OCI-LY3 (cell line): ENCODE measurements around the gene FUT2.

Experiments
- H2AFZ ChIP-seq: fragments of 200-600, 300-600 bp; shearing (Covaris generic); 2 replicates; pipeline ENCODE4 v1.6.0; 2014; ENCODE audit warnings: antibody characterized with exemption, low read depth, low read length
- H3K27ac ChIP-seq: fragments of 200-600, 300-600 bp; sonication (generic); 2 replicates; pipeline ENCODE4 v1.5.1; 2014; ENCODE audit warnings: mild to moderate bottlenecking, low read length, moderate library complexity, mixed read lengths
- H3K27me3 ChIP-seq: fragments of 200-600, 300-600 bp; sonication (generic); 2 replicates; pipeline ENCODE4 v1.6.1; 2014; ENCODE audit warnings: low read depth, low read length, mixed read lengths
- H3K36me3 ChIP-seq: fragments of 200-600, 300-600 bp; sonication (generic); replicated peaks from 2 replicates; pipeline ENCODE3; 2014; ENCODE audit warnings: low read depth, low read length, mixed read lengths
- H3K4me1 ChIP-seq: fragments of 300-600, 200-600 bp; sonication (generic); 2 replicates; pipeline ENCODE4 v1.6.1; 2014; ENCODE audit warnings: low read length, mixed read lengths
- H3K4me2 ChIP-seq: fragments of 200-600, 300-600 bp; sonication (generic); 2 replicates; pipeline ENCODE4 v1.6.1; 2014; ENCODE audit warnings: low read length, mixed read lengths
- H3K4me3 ChIP-seq: fragments of 300-600, 200-600 bp; sonication (generic); 2 replicates; pipeline ENCODE4 v1.5.1; 2014; ENCODE audit warnings: antibody characterized with exemption, mild to moderate bottlenecking, low read length, moderate library complexity
- H3K79me2 ChIP-seq: fragments of 300-600, 200-600 bp; shearing (Covaris generic); 2 replicates; pipeline ENCODE4 v1.6.1; 2014; ENCODE audit warnings: mild to moderate bottlenecking, low read length, mixed read lengths
- H3K9ac ChIP-seq: fragments of 300-600, 200-600 bp; shearing (Covaris generic); 2 replicates; pipeline ENCODE4 v1.6.0; 2014; ENCODE audit warnings: mild to moderate bottlenecking, low read length, moderate library complexity
- H3K9me3 ChIP-seq: fragments of 200-600, 300-600 bp; shearing (Covaris generic); 2 replicates; pipeline ENCODE4 v1.6.1; 2014; ENCODE audit warnings: low read length, mixed read lengths; ENCODE audit not compliant: insufficient read depth
- H4K20me1 ChIP-seq: fragments of 200-600, 300-600 bp; sonication (generic); 2 replicates; pipeline ENCODE4 v1.6.1; 2016; ENCODE audit warnings: low read length, mixed read lengths; ENCODE audit not compliant: insufficient read depth
- EZH2phosphoT487 ChIP-seq: fragments of 200-600 bp; shearing (Covaris generic); IDR thresholded peaks from 2 replicates; pipeline ENCODE4 v1.6.1; 2018; ENCODE audit warnings: antibody characterized with exemption, mixed run types, low read depth
- TF ChIP-seq, protein P1 (sequence below): fragments of 200-600, 300-600 bp; sonication (generic); IDR thresholded peaks from 2 replicates; pipeline ENCODE4 v1.5.1; 2014; ENCODE audit warnings: antibody characterized with exemption, low read length, low read depth

Gene FUT2

GRCh38 chr19:48695743-48696352, at the start of gene FUT2:
Gene FUT2 (plus strand): TSS chr19:48695971. CDS start chr19:48702957, 6,986 bp downstream.
- Histone ChIP-seq H4K20me1 (no peaks in the 10 kb centered on the region), H3K79me2 (no peaks in the 10 kb centered on the region), H3K4me3 (no peak within 1 kb of the TSS), H3K27me3 (no peaks in the 10 kb centered on the region), H3K9ac (no peak within 1 kb of the TSS), H3K36me3 (no peaks in the 10 kb centered on the region), H2AFZ (no peak within 1 kb of the TSS), H3K4me1 (no peaks in the 10 kb centered on the region), H3K27ac (no peak within 1 kb of the TSS), H3K4me2 (no peak within 1 kb of the TSS), H3K9me3 (no peaks in the 10 kb centered on the region)
- TF ChIP-seq, protein P1, sequence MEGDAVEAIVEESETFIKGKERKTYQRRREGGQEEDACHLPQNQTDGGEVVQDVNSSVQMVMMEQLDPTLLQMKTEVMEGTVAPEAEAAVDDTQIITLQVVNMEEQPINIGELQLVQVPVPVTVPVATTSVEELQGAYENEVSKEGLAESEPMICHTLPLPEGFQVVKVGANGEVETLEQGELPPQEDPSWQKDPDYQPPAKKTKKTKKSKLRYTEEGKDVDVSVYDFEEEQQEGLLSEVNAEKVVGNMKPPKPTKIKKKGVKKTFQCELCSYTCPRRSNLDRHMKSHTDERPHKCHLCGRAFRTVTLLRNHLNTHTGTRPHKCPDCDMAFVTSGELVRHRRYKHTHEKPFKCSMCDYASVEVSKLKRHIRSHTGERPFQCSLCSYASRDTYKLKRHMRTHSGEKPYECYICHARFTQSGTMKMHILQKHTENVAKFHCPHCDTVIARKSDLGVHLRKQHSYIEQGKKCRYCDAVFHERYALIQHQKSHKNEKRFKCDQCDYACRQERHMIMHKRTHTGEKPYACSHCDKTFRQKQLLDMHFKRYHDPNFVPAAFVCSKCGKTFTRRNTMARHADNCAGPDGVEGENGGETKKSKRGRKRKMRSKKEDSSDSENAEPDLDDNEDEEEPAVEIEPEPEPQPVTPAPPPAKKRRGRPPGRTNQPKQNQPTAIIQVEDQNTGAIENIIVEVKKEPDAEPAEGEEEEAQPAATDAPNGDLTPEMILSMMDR, result no peak
- TF ChIP-seq EZH2phosphoT487, result no peak

- TF ChIP-seq, protein P1, result peak; percentile 87
- no peak for TF ChIP-seq EZH2phosphoT487
- H3K4me3 ChIP-seq, result peak within 1 kb of the TSS; percentile 81
- no peaks in the 10 kb centered on the region for H3K9me3 ChIP-seq
- peak within 1 kb of the TSS; percentile 99 for H3K4me2 ChIP-seq
- H3K79me2 ChIP-seq, result no peaks in the 10 kb centered on the region
- peak within 1 kb of the TSS; percentile 60 for H3K9ac ChIP-seq
- H4K20me1 ChIP-seq, result no peaks in the 10 kb centered on the region
- H3K27ac ChIP-seq, result peak within 1 kb of the TSS; percentile 16
- H3K27me3 ChIP-seq, result 0 out of 2 replicates have a peak, but pooled peaks cover 4% of the 10 kb centered on the region
- H3K36me3 ChIP-seq, result no peaks in the 10 kb centered on the region
- peaks cover 8% of the 10 kb centered on the region for H3K4me1 ChIP-seq
- H2AFZ ChIP-seq, result peak within 1 kb of the TSS; percentile 90
Observed at GRCh38 chr19:48646001-48646721, 49.6 kb upstream of the FUT2 start, which contains the start of gene CA11. Gene CA11 (minus strand): TSS chr19:48646187. CDS start chr19:48645632, 555 bp downstream.

DNA sequence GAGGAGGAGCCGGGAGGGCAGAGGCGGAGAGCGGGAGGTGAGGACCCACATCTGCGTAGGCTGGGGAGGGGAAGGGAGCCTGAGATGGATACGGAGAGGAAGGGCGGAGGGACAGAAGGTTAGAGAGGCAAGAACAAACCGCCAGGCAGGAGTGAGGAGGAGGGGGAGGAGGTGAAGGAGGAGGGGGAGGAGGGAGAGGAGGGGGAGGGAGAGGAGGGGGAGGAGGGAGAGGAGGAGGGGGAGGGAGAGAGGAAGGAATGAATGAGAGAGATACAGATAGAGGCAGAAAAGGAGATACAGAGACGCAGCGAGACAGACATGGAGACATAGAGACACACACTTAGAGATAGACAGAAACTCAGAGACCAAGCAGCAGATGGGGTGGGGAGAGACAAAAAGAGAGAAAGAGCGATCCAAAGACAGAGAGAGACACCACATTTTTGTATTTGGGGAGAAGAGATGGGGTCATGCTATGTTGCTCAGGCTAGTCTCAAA, 49.0 kb upstream of the FUT2 start:
- Histone ChIP-seq H3K4me1 (peaks cover 8% of the 10 kb centered on the region), H3K4me2 (peak overlapping the region; percentile 99), H3K4me3 (peak overlapping the region; percentile 81), H3K27me3 (0 out of 2 replicates have a peak, but pooled peaks cover 4% of the 10 kb centered on the region), H2AFZ (no peak overlapping the region), H3K36me3 (no peaks in the 10 kb centered on the region), H3K9ac (peak overlapping the region; percentile 2; the same call in 1 of the 2 replicates), H3K27ac (no peak overlapping the region), H3K79me2 (no peaks in the 10 kb centered on the region), H3K9me3 (no peaks in the 10 kb centered on the region), H4K20me1 (no peaks in the 10 kb centered on the region)
- TF ChIP-seq EZH2phosphoT487, result no peak
- TF ChIP-seq, protein P1, result no peak

- Histone ChIP-seq H3K36me3 (no peaks in the 10 kb centered on the region), H3K79me2 (no peaks in the 10 kb centered on the region), H4K20me1 (no peaks in the 10 kb centered on the region), H3K9ac (no peak overlapping the region), H2AFZ (no peak overlapping the region), H3K4me2 (no peak overlapping the region), H3K4me1 (peaks cover 8% of the 10 kb centered on the region), H3K9me3 (no peaks in the 10 kb centered on the region), H3K27ac (no peak overlapping the region), H3K27me3 (0 out of 2 replicates have a peak, but pooled peaks cover 4% of the 10 kb centered on the region), H3K4me3 (no peak overlapping the region)
- TF ChIP-seq, protein P1, result no peak
- TF ChIP-seq EZH2phosphoT487, result no peak
Observed at GRCh38 chr19:48648134-48648533, 47.6 kb upstream of the FUT2 start.
